ENCODE data around the gene HECTD3.
A peak's percentile ranks its signal among the peaks of the same experiment; 100 is the strongest.

DNA sequence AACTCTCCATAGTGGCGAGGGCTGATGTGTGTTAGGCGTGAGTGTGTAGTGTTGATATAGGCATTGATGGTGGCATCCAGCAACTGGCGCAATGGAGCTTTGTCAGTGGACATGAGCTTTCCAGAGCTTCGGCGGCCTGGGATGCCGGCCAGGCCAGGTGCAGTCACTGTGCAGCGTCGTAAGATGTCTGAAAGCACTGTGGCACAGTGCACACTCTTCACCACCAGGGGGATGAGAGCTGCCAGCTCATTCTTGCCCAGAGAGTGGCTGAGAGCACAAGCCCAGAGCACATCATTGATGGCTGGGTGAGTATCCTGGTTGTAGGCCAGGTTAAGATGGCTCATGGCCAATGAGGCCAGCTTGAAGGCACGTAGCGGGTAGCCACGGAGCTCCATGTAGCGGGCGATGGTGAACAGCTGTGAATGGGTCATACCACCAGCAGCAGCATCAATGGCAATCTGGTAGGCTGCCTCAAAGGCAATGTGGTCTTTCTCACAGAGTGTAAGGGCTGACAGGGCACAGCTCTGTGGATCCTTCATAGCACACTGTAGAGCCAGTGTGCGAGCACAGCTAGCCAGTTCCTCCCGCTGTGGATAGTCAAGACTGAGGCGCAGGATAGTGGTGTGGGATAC is 7.6 kb upstream of the HECTD3 start:
- TF ChIP-seq SPI1 (IDR thresholded peaks at IDR 0.05; ENCODE audit: borderline replicate concordance, low read depth, low read length) (no peak), HNRNPK (IDR thresholded peaks at IDR 0.05; ENCODE audit: low read depth, low read length, poor library complexity, severe bottlenecking) (no peak), PTBP1 (IDR thresholded peaks at IDR 0.05; ENCODE audit: low read depth, low read length) (no peak), JUN (IDR thresholded peaks at IDR 0.05; ENCODE audit: borderline replicate concordance, low read depth, low read length) (no peak), JUN (CRISPR knock-in tag; IDR thresholded peaks at IDR 0.05; ENCODE audit: borderline replicate concordance) (no peak), BRCA1 (IDR thresholded peaks at IDR 0.05) (no peak), BRCA1 (CRISPR knock-in tag; IDR thresholded peaks at IDR 0.05) (no peak), GATAD2A (IDR thresholded peaks at IDR 0.05) (no peak), NRF1 (conservative IDR thresholded peaks at IDR 0.05 in 1 of 2, IDR thresholded peaks at IDR 0.05 in 1 of 2) (no peak)
- TF ChIP-seq, protein P1, sequence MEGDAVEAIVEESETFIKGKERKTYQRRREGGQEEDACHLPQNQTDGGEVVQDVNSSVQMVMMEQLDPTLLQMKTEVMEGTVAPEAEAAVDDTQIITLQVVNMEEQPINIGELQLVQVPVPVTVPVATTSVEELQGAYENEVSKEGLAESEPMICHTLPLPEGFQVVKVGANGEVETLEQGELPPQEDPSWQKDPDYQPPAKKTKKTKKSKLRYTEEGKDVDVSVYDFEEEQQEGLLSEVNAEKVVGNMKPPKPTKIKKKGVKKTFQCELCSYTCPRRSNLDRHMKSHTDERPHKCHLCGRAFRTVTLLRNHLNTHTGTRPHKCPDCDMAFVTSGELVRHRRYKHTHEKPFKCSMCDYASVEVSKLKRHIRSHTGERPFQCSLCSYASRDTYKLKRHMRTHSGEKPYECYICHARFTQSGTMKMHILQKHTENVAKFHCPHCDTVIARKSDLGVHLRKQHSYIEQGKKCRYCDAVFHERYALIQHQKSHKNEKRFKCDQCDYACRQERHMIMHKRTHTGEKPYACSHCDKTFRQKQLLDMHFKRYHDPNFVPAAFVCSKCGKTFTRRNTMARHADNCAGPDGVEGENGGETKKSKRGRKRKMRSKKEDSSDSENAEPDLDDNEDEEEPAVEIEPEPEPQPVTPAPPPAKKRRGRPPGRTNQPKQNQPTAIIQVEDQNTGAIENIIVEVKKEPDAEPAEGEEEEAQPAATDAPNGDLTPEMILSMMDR (IDR thresholded peaks at IDR 0.05 in 2 of 3, conservative IDR thresholded peaks at IDR 0.05 in 1 of 3; ENCODE audit: insufficient read depth in 2 of 3, low read depth in 1 of 3, low read length in 3 of 3) = peak; percentile 78 to 86 (median 85)
